GM18909 (cell line): ENCODE results near the gene MEIKIN.
A peak's percentile ranks its signal among the peaks of the same experiment; 100 is the strongest.

Source experiments
- ATAC-seq: cut with Tn5 transposase; IDR thresholded peaks from one replicate; pipeline ENCODE4 v1.9.1; 2021; ENCODE audit warnings: mild to moderate bottlenecking; ENCODE audit not compliant: unreplicated experiment, poor library complexity

Gene MEIKIN

GRCh38 chr5:131818001-131818724 lies 127.3 kb downstream of the MEIKIN start:
- no peak for ATAC-seq

GRCh38 chr5:131814990-131815389 lies 130.5 kb downstream of the MEIKIN start:
- ATAC-seq = no peak

- no peak for ATAC-seq
These were observed 132.9 kb downstream of the MEIKIN start for GRCh38 chr5:131812371-131813160.

GRCh38 chr5:131810510-131811249 lies 134.8 kb downstream of the MEIKIN start:
- ATAC-seq = peak; percentile 71

GRCh38 chr5:131796793-131797693 lies 148.4 kb downstream of the MEIKIN start, which contains the start of gene FNIP1:
FNIP1 (minus strand) TSS chr5:131797017; CDS start chr5:131796921, 96 bp downstream.
- ATAC-seq = peak; percentile 94

- ATAC-seq = peak; percentile 23
These were observed 149.3 kb downstream of the MEIKIN start for GRCh38 chr5:131795879-131796792.

GRCh38 chr5:131795228-131795627 lies 150.2 kb downstream of the MEIKIN start:
- ATAC-seq = no peak

GRCh38 chr5:131794586-131794985 lies 150.9 kb downstream of the MEIKIN start:
- ATAC-seq = no peak

GRCh38 chr5:131792896-131793295 lies 152.6 kb downstream of the MEIKIN start:
- ATAC-seq = no peak

GRCh38 chr5:131791866-131792265 lies 153.6 kb downstream of the MEIKIN start:
- no peak for ATAC-seq

- no peak for ATAC-seq
These were observed 154.9 kb downstream of the MEIKIN start for GRCh38 chr5:131790550-131790949.

GRCh38 chr5:131789765-131790164 lies 155.7 kb downstream of the MEIKIN start:
- no peak for ATAC-seq

GRCh38 chr5:131787736-131788135 lies 157.7 kb downstream of the MEIKIN start:
- no peak for ATAC-seq

- no peak for ATAC-seq
These were observed 158.4 kb downstream of the MEIKIN start for GRCh38 chr5:131786900-131787692.

GRCh38 chr5:131786036-131786435 lies 159.4 kb downstream of the MEIKIN start:
- no peak for ATAC-seq

GRCh38 chr5:131783874-131784273 lies 161.6 kb downstream of the MEIKIN start:
- ATAC-seq = no peak

GRCh38 chr5:131783357-131783756 lies 162.1 kb downstream of the MEIKIN start:
- ATAC-seq = no peak

GRCh38 chr5:131782717-131783116 lies 162.7 kb downstream of the MEIKIN start:
- no peak for ATAC-seq
